ENCODE measurements around the gene DPEP1.

DPEP1 gene

GRCh38 chr16:89602952-89603590 is 10.4 kb upstream of the DPEP1 start:
- Histone ChIP-seq H3K36me3 (ENCODE audit: insufficient read depth, low read length) (no peaks in the 10 kb centered on the region), H3K4me3 (ENCODE audit: low read length) (peak overlapping the region; percentile 19), H3K27me3 (ENCODE audit: control insufficient read depth, insufficient read depth, low read length) (no peaks in the 10 kb centered on the region), H3K4me2 (ENCODE audit: low read length) (peak overlapping the region; percentile 68), H3K9ac (ENCODE audit: low read depth, low read length) (no peak overlapping the region), H3K9me3 (replicated peaks; ENCODE audit: low read length) (no peaks in the 10 kb centered on the region), H3K4me1 (ENCODE audit: control insufficient read depth, insufficient read depth, low read length) (peaks cover 32% of the 10 kb centered on the region)

- Histone ChIP-seq H3K4me3 (ENCODE audit: low read length) (no peak overlapping the region), H3K9ac (ENCODE audit: low read depth, low read length) (no peak overlapping the region), H3K9me3 (replicated peaks; ENCODE audit: low read length) (no peaks in the 10 kb centered on the region), H3K27me3 (ENCODE audit: control insufficient read depth, insufficient read depth, low read length) (no peaks in the 10 kb centered on the region), H3K4me2 (ENCODE audit: low read length) (no peak overlapping the region), H3K36me3 (ENCODE audit: insufficient read depth, low read length) (no peaks in the 10 kb centered on the region), H3K4me1 (ENCODE audit: control insufficient read depth, insufficient read depth, low read length) (peaks cover 36% of the 10 kb centered on the region)
Observed at GRCh38 chr16:89604764-89605163, 8.7 kb upstream of the DPEP1 start.

- Histone ChIP-seq H3K27me3 (ENCODE audit: control insufficient read depth, insufficient read depth, low read length) (no peaks in the 10 kb centered on the region), H3K9ac (ENCODE audit: low read depth, low read length) (no peak overlapping the region), H3K36me3 (ENCODE audit: insufficient read depth, low read length) (no peaks in the 10 kb centered on the region), H3K4me3 (ENCODE audit: low read length) (no peak overlapping the region), H3K9me3 (replicated peaks; ENCODE audit: low read length) (no peaks in the 10 kb centered on the region), H3K4me2 (ENCODE audit: low read length) (no peak overlapping the region), H3K4me1 (ENCODE audit: control insufficient read depth, insufficient read depth, low read length) (peaks cover 36% of the 10 kb centered on the region)
Observed at GRCh38 chr16:89605186-89605970, 8.1 kb upstream of the DPEP1 start.

GRCh38 chr16:89606006-89606405 is 7.4 kb upstream of the DPEP1 start:
- Histone ChIP-seq H3K4me2 (ENCODE audit: low read length) (no peak overlapping the region), H3K9ac (ENCODE audit: low read depth, low read length) (no peak overlapping the region), H3K27me3 (ENCODE audit: control insufficient read depth, insufficient read depth, low read length) (no peaks in the 10 kb centered on the region), H3K9me3 (replicated peaks; ENCODE audit: low read length) (no peaks in the 10 kb centered on the region), H3K4me3 (ENCODE audit: low read length) (no peak overlapping the region), H3K36me3 (ENCODE audit: insufficient read depth, low read length) (no peaks in the 10 kb centered on the region), H3K4me1 (ENCODE audit: control insufficient read depth, insufficient read depth, low read length) (peaks cover 30% of the 10 kb centered on the region)

GRCh38 chr16:89607453-89607852 is 6.0 kb upstream of the DPEP1 start:
- Histone ChIP-seq H3K27me3 (ENCODE audit: control insufficient read depth, insufficient read depth, low read length) (no peaks in the 10 kb centered on the region), H3K4me3 (ENCODE audit: low read length) (no peak overlapping the region), H3K36me3 (ENCODE audit: insufficient read depth, low read length) (no peaks in the 10 kb centered on the region), H3K9ac (ENCODE audit: low read depth, low read length) (no peak overlapping the region), H3K9me3 (replicated peaks; ENCODE audit: low read length) (no peaks in the 10 kb centered on the region), H3K4me1 (ENCODE audit: control insufficient read depth, insufficient read depth, low read length) (peaks cover 19% of the 10 kb centered on the region), H3K4me2 (ENCODE audit: low read length) (no peak overlapping the region)

GRCh38 chr16:89607937-89608740 is 5.3 kb upstream of the DPEP1 start:
- Histone ChIP-seq H3K4me3 (ENCODE audit: low read length) (no peak overlapping the region), H3K27me3 (ENCODE audit: control insufficient read depth, insufficient read depth, low read length) (no peaks in the 10 kb centered on the region), H3K4me1 (ENCODE audit: control insufficient read depth, insufficient read depth, low read length) (peaks cover 17% of the 10 kb centered on the region), H3K36me3 (ENCODE audit: insufficient read depth, low read length) (no peaks in the 10 kb centered on the region), H3K9ac (ENCODE audit: low read depth, low read length) (no peak overlapping the region), H3K4me2 (ENCODE audit: low read length) (no peak overlapping the region), H3K9me3 (replicated peaks; ENCODE audit: low read length) (no peaks in the 10 kb centered on the region)

- no peaks in the 10 kb centered on the region for H3K27me3 ChIP-seq (ENCODE audit: control insufficient read depth, insufficient read depth, low read length)
- no peak overlapping the region for H3K4me3 ChIP-seq (ENCODE audit: low read length)
- no peak overlapping the region for H3K9ac ChIP-seq (ENCODE audit: low read depth, low read length)
- no peaks in the 10 kb centered on the region for H3K9me3 ChIP-seq (replicated peaks; ENCODE audit: low read length)
- no peaks in the 10 kb centered on the region for H3K36me3 ChIP-seq (ENCODE audit: insufficient read depth, low read length)
- peaks cover 18% of the 10 kb centered on the region for H3K4me1 ChIP-seq (ENCODE audit: control insufficient read depth, insufficient read depth, low read length)
- H3K4me2 ChIP-seq (ENCODE audit: low read length) = no peak overlapping the region
Observed at GRCh38 chr16:89610108-89610453, 3.4 kb upstream of the DPEP1 start.

GRCh38 chr16:89612415-89613166 is 851 bp upstream of the DPEP1 start:
- Histone ChIP-seq H3K9me3 (replicated peaks; ENCODE audit: low read length) (no peaks in the 10 kb centered on the region), H3K4me2 (ENCODE audit: low read length) (no peak overlapping the region), H3K27me3 (ENCODE audit: control insufficient read depth, insufficient read depth, low read length) (no peaks in the 10 kb centered on the region)

GRCh38 chr16:89613954-89614459 is 565 bp downstream of the DPEP1 start:
- no peaks in the 10 kb centered on the region for H3K27me3 ChIP-seq (ENCODE audit: control insufficient read depth, insufficient read depth, low read length)
- H3K4me3 ChIP-seq (ENCODE audit: low read length) = no peak overlapping the region
- no peak overlapping the region for H3K9ac ChIP-seq (ENCODE audit: low read depth, low read length)

More at GRCh38 chr16:89612415-89613166, 851 bp upstream of the DPEP1 start:
- H3K4me1 ChIP-seq (ENCODE audit: control insufficient read depth, insufficient read depth, low read length) = peaks cover 18% of the 10 kb centered on the region
- H3K9ac ChIP-seq (ENCODE audit: low read depth, low read length) = no peak overlapping the region
- H3K4me3 ChIP-seq (ENCODE audit: low read length) = no peak overlapping the region
- no peaks in the 10 kb centered on the region for H3K36me3 ChIP-seq (ENCODE audit: insufficient read depth, low read length)

GRCh38 chr16:89615176-89615575 is 1.7 kb downstream of the DPEP1 start:
- H3K9ac ChIP-seq (ENCODE audit: low read depth, low read length) = no peak overlapping the region
- no peaks in the 10 kb centered on the region for H3K9me3 ChIP-seq (replicated peaks; ENCODE audit: low read length)
- peaks cover 7% of the 10 kb centered on the region for H3K4me1 ChIP-seq (ENCODE audit: control insufficient read depth, insufficient read depth, low read length)
- H3K4me3 ChIP-seq (ENCODE audit: low read length) = no peak overlapping the region
- H3K36me3 ChIP-seq (ENCODE audit: insufficient read depth, low read length) = no peaks in the 10 kb centered on the region
- H3K27me3 ChIP-seq (ENCODE audit: control insufficient read depth, insufficient read depth, low read length) = peaks cover 4% of the 10 kb centered on the region
- H3K4me2 ChIP-seq (ENCODE audit: low read length) = no peak overlapping the region

More at GRCh38 chr16:89613954-89614459, 565 bp downstream of the DPEP1 start:
- Histone ChIP-seq H3K4me1 (ENCODE audit: control insufficient read depth, insufficient read depth, low read length) (peaks cover 13% of the 10 kb centered on the region), H3K9me3 (replicated peaks; ENCODE audit: low read length) (no peaks in the 10 kb centered on the region), H3K4me2 (ENCODE audit: low read length) (no peak overlapping the region), H3K36me3 (ENCODE audit: insufficient read depth, low read length) (no peaks in the 10 kb centered on the region)

GRCh38 chr16:89615596-89616090 is 2.2 kb downstream of the DPEP1 start:
- peaks cover 7% of the 10 kb centered on the region for H3K4me1 ChIP-seq (ENCODE audit: control insufficient read depth, insufficient read depth, low read length)
- H3K9me3 ChIP-seq (replicated peaks; ENCODE audit: low read length) = no peaks in the 10 kb centered on the region
- no peak overlapping the region for H3K4me2 ChIP-seq (ENCODE audit: low read length)
- H3K9ac ChIP-seq (ENCODE audit: low read depth, low read length) = no peak overlapping the region
- H3K27me3 ChIP-seq (ENCODE audit: control insufficient read depth, insufficient read depth, low read length) = peaks cover 9% of the 10 kb centered on the region
- H3K36me3 ChIP-seq (ENCODE audit: insufficient read depth, low read length) = no peaks in the 10 kb centered on the region
- H3K4me3 ChIP-seq (ENCODE audit: low read length) = no peak overlapping the region
